Neural crest cell (in vitro differentiated cells): ENCODE measurements around the gene CLEC2L. TPM values are rescaled to one million over a fixed set of nuclear protein-coding genes. Genes with fewer than 3 reads are reported as not detected.

Experiments used
- DNase-seq: peaks from one replicate; pipeline ENCODE4 v3.0.0; 2021; ENCODE audit warnings: low read depth, mixed read lengths, low spot score
- H3K27ac Mint-ChIP-seq: one replicate; pipeline ENCODE4 v1.8.0; 2021; ENCODE audit warnings: mild to moderate bottlenecking, mixed read lengths; ENCODE audit not compliant: unreplicated experiment
- H3K27me3 Mint-ChIP-seq: 2 replicates; pipeline ENCODE4 v1.8.0; 2021; ENCODE audit warnings: low read depth, mild to moderate bottlenecking, mixed read lengths
- H3K36me3 Mint-ChIP-seq: 2 replicates; pipeline ENCODE4 v1.8.0; 2021; ENCODE audit warnings: low read depth, mild to moderate bottlenecking, mixed read lengths
- H3K4me1 Mint-ChIP-seq: 2 replicates; pipeline ENCODE4 v1.8.0; 2021; ENCODE audit warnings: mixed read lengths
- H3K4me3 Mint-ChIP-seq: one replicate; pipeline ENCODE4 v1.8.0; 2021; ENCODE audit warnings: mild to moderate bottlenecking, mixed read lengths
- H3K9me3 Mint-ChIP-seq: 2 replicates; pipeline ENCODE4 v1.8.0; 2021; ENCODE audit warnings: mixed read lengths
- total RNA-seq: library from RNA; stranded (reverse); gene quantifications from 2 replicates; pipeline ENCODE4 v1.2.1, GENCODE V29; 2021
- TF ChIP-seq, protein P1 (sequence below): fragments of 200-600 bp; sonication (generic); conservative IDR thresholded peaks from 2 replicates; pipeline ENCODE4 v1.5.0; 2021; ENCODE audit warnings: antibody characterized with exemption, mild to moderate bottlenecking

CLEC2L gene
- total RNA-seq, 1 donor from 2014 or later, result 0.65 TPM

DNA sequence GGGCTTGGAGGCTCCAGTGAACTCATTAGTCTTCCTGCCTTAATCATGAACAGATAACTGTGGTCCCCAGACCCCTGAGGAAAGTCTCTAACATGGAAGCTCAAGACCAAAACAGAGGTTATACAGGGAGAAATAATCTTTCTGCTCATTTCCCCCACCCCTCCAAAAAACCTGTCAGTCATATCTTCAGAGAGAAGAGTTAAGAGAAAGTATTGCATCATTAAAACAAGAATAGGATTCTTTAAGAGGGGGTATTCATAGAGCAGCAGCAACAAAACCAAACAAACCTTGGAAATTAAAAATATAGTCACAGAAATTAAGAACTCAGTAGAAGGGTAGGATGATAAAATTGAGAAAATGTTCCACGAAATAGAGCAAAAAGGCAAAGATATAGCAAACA lies 7.6 kb downstream of the CLEC2L start:
- no peak for DNase-seq
- Mint-ChIP-seq H3K4me1 (no peaks in the 10 kb centered on the region), H3K36me3 (no peaks in the 10 kb centered on the region), H3K27ac (no peak overlapping the region), H3K27me3 (peaks cover 33% of the 10 kb centered on the region), H3K4me3 (no peak overlapping the region), H3K9me3 (peaks cover 3% of the 10 kb centered on the region)
- TF ChIP-seq, protein P1, sequence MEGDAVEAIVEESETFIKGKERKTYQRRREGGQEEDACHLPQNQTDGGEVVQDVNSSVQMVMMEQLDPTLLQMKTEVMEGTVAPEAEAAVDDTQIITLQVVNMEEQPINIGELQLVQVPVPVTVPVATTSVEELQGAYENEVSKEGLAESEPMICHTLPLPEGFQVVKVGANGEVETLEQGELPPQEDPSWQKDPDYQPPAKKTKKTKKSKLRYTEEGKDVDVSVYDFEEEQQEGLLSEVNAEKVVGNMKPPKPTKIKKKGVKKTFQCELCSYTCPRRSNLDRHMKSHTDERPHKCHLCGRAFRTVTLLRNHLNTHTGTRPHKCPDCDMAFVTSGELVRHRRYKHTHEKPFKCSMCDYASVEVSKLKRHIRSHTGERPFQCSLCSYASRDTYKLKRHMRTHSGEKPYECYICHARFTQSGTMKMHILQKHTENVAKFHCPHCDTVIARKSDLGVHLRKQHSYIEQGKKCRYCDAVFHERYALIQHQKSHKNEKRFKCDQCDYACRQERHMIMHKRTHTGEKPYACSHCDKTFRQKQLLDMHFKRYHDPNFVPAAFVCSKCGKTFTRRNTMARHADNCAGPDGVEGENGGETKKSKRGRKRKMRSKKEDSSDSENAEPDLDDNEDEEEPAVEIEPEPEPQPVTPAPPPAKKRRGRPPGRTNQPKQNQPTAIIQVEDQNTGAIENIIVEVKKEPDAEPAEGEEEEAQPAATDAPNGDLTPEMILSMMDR, result no peak

- TF ChIP-seq, protein P1, result no peak
- Mint-ChIP-seq H3K36me3 (no peaks in the 10 kb centered on the region), H3K9me3 (peaks cover 3% of the 10 kb centered on the region), H3K27me3 (peaks cover 22% of the 10 kb centered on the region), H3K4me3 (no peak overlapping the region), H3K4me1 (no peaks in the 10 kb centered on the region), H3K27ac (no peak overlapping the region)
- DNase-seq, result no peak
Measured at GRCh38 chr7:139532636-139533155, 9.2 kb downstream of the CLEC2L start.

DNA sequence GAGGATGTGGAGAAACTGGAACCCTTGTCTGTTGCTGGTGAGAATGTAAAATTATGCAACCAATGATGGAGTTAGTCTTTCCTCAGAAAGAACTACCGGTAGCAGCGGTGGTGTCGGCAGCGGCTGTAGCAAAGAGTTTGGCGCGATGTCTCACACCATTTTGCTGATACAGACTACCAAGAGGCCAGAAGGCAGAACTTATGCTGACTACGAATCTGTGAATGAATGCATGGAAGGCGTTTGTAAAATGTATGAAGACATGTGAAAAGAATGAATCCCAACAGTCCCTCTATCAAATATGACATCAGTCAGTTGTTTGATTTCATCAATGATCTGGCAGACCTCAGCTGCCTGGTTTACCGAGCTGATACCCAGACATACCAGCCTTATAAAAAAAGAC lies 10.6 kb downstream of the CLEC2L start:
- Mint-ChIP-seq H3K4me1 (no peaks in the 10 kb centered on the region), H3K4me3 (no peak overlapping the region), H3K9me3 (peaks cover 3% of the 10 kb centered on the region), H3K36me3 (no peaks in the 10 kb centered on the region), H3K27me3 (peaks cover 22% of the 10 kb centered on the region), H3K27ac (no peak overlapping the region)
- DNase-seq, result no peak
- TF ChIP-seq, protein P1, result no peak

- no peak for DNase-seq
- Mint-ChIP-seq H3K4me3 (no peak overlapping the region), H3K36me3 (no peaks in the 10 kb centered on the region), H3K27ac (no peak overlapping the region), H3K4me1 (no peaks in the 10 kb centered on the region), H3K9me3 (peaks cover 3% of the 10 kb centered on the region), H3K27me3 (peaks cover 22% of the 10 kb centered on the region)
- TF ChIP-seq, protein P1, result no peak
Measured at GRCh38 chr7:139534966-139535651, 11.6 kb downstream of the CLEC2L start.

DNA sequence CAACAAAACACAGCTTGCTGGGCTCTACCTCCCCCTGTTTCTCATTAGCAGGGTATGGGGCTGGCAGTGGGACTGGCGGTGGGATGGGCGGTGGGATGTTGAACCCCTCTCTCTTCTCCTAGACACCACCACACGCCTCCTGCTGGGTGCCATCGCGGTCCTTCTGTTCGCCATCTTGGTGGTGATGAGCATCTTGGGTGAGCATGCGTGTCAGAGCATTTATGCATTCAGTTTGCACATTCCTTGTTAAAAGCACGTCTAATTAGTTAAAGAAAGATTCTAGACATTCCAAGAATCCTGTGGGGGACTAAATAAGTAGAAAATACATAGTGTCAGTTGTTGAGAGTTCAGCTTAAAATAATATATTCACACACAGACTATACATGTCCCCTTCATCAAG lies 12.7 kb downstream of the CLEC2L start:
- H3K36me3 Mint-ChIP-seq, result no peaks in the 10 kb centered on the region
- H3K27ac Mint-ChIP-seq, result no peak overlapping the region
- H3K4me1 Mint-ChIP-seq, result no peaks in the 10 kb centered on the region
- DNase-seq, result no peak
- TF ChIP-seq, protein P1, result no peak
- peaks cover 2% of the 10 kb centered on the region for H3K9me3 Mint-ChIP-seq
- no peak overlapping the region for H3K4me3 Mint-ChIP-seq
- H3K27me3 Mint-ChIP-seq, result peaks cover 19% of the 10 kb centered on the region
